ENCODE results near the gene SLC38A5.

DNA sequence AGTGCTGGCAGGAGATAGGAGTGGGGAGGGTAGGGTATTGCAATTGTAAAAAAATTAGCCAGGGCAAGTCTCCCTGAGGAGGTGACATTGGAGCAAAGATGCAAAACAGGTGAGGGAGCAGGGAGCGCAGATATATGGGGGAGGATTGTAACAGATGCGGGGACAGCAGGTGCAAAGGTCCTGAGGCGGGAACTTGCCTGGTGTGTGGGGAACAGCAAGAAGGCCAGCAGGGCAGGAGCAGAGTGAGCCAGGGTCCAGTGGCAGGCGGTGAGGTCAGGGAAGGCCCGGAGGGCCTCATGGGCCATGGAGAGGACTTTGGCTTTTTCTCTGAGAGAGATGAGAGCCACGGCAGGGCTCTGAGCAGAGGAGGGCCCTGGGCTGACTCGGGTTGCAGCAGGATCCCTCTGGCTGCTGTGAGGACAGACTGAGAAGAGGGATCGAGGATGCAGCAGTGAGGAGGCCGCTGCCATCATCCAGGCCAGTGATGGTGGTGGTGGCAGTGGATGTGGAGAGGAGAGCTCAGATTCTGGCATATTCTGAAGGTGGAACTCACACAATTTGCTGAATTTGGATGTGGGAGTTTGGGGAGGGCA is 44.9 kb upstream of the SLC38A5 start:
- TF ChIP-seq, protein P1, sequence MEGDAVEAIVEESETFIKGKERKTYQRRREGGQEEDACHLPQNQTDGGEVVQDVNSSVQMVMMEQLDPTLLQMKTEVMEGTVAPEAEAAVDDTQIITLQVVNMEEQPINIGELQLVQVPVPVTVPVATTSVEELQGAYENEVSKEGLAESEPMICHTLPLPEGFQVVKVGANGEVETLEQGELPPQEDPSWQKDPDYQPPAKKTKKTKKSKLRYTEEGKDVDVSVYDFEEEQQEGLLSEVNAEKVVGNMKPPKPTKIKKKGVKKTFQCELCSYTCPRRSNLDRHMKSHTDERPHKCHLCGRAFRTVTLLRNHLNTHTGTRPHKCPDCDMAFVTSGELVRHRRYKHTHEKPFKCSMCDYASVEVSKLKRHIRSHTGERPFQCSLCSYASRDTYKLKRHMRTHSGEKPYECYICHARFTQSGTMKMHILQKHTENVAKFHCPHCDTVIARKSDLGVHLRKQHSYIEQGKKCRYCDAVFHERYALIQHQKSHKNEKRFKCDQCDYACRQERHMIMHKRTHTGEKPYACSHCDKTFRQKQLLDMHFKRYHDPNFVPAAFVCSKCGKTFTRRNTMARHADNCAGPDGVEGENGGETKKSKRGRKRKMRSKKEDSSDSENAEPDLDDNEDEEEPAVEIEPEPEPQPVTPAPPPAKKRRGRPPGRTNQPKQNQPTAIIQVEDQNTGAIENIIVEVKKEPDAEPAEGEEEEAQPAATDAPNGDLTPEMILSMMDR (conservative IDR thresholded peaks at IDR 0.05): no peak
- TF ChIP-seq EZH2 (IDR thresholded peaks at IDR 0.05; ENCODE audit: low read depth): no peak

Measured in PC-9 (cell line).